ENCODE results near the gene C4orf36.
A peak's percentile ranks its signal among the peaks of the same experiment; 100 is the strongest.

Gene C4orf36

DNA sequence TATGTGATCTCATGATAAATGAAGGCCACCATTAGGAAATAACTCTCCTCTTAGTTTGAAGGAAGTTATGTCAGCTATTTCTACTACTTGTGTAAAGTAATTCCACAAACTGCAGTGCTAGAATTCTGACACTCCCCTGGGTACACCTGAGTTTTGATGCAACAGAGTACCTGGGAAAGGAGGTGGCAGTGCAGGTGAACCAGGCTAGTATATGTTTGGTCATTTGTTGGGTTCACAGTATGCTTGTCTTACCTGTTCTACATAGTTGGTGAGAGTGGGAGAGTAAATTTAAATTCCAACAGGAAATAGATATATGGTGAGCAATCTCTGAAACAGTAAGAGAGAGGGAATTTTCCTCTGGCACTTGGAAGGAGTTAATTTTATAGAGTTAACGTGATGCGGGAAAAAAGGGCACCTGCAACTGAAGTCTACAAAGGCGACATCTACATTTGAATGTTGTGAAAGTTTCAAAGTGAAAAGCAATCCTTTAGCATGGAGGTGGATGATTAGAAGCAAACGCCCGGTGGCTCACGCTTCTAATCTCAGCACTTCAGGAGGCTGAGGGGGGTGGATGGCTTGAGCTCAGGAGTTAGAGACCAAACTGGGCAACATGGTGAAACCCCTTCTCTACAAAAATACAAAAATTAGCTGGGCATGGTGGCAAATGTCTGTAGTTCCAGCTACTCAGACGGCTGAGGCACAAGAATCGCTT lies 34.7 kb downstream of the C4orf36 start:
- no peak for DNase-seq (ENCODE audit: low spot score)

DNA sequence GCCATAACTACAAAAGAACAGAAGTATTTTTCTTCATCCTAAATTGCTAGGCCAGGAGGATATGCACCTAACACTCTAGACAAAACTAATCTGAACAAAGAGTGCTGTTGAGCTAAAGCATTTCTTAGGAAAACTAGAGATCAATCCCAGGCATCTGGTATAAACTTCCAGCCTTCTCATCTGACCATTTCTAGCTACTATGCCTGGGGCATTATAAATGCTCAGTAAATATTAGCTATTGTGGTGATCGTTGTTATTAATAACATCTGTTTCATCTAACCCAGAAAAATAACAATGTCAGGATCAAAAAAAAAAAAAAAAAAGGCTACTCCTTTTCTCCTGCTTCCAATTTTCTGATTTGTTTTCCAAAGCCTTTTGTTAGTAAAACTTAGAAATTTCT lies 35.3 kb downstream of the C4orf36 start:
- no peak for DNase-seq (ENCODE audit: low spot score)

- DNase-seq (ENCODE audit: low spot score), result no peak
Measured at GRCh38 chr4:86855572-86855971, 36.6 kb downstream of the C4orf36 start.

- no peak for DNase-seq (ENCODE audit: low spot score)
Measured at GRCh38 chr4:86853209-86853608, 39.0 kb downstream of the C4orf36 start.

- no peak for DNase-seq (ENCODE audit: low spot score)
Measured at GRCh38 chr4:86848732-86849619, 43.2 kb downstream of the C4orf36 start, which contains the start of gene SLC10A6. Gene SLC10A6, minus strand, starts transcription at chr4:86849384. Its CDS starts 269 bp downstream, at chr4:86849115.

GRCh38 chr4:86848136-86848535 lies 44.1 kb downstream of the C4orf36 start:
- DNase-seq (ENCODE audit: low spot score), result no peak

DNA sequence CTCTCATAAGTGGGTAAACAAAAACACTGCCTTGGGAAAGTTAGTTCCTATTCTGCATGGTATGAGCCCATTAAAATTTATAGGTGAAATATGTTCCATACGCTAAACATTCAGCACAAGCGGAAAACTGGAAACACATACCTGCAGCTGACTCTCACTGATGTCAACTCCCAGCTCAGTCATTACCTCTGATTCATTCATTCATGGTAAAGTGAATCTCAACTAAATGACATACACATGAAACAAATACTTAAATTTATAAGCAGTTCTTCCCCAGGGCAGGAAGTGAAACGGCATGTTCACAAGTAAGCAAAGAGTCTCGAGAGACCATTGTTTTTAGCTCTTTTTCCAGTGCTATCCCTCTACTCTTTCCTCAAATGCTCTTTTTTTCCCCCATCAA lies 44.7 kb downstream of the C4orf36 start:
- no peak for DNase-seq (ENCODE audit: low spot score)

GRCh38 chr4:86846921-86847320 lies 45.3 kb downstream of the C4orf36 start:
- DNase-seq (ENCODE audit: low spot score), result no peak

DNA sequence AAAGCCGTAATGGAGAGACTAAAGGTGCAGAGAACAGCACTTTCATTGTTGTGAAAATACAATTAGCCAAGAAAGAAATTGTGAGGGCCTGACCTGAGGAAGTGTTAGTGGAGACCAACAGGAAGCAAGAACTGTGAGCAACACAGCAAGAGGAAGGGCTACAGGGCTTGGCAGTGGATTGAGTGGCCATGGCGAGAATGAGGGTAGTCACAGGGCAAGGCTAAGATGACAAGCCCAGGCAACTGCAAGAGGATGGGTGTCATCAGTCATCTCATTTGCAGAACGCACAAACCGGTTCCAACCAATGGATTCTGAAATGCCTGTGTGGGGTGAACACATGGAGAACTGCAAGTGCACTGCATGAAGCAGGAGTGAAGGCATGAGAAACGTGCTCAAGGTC lies 46.6 kb downstream of the C4orf36 start:
- no peak for DNase-seq (ENCODE audit: low spot score)

- DNase-seq (ENCODE audit: low spot score), result no peak
Measured at GRCh38 chr4:86841309-86841708, 50.9 kb downstream of the C4orf36 start.

GRCh38 chr4:86840858-86841257 lies 51.4 kb downstream of the C4orf36 start:
- no peak for DNase-seq (ENCODE audit: low spot score)

- no peak for DNase-seq (ENCODE audit: low spot score)
Measured at GRCh38 chr4:86837691-86838503, 54.3 kb downstream of the C4orf36 start.

DNA sequence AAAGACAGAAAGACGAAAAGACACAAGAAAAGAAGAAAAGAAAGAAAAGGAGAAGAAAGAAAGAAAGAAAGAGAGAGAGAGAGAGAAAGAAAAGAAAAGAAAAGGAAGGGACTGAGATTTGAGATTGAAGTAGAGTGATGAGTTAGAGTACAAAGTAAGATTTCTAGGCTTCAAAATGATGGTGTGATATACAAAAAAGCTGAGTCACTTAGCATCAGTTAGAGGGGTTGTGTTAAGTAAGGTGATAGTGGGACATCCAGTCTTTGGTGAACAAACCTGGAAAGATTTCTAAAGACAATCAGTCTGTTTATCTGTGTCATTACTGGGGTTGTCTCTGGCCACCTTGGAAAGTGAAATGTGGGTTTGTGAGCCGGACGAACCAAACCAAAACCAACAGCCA lies 56.5 kb downstream of the C4orf36 start:
- DNase-seq (ENCODE audit: low spot score), result no peak

DNA sequence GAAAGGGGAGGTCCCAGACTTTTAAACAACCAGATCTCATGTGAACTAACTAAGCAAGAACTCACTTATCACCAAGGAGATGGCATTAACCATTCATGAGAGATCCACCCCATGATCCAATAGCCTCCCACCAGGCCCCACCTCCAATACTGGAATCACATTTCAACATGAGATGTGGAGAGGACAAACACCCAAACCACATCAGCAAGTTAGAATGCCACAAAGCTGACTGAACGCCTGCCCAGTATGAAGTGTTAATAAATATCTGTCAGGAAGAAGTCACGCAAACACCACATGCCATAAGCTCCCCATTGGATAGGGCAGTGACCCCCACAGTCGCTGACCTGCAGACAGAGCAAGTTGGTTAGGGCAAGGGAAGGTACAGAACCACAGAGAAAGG lies 57.3 kb downstream of the C4orf36 start:
- no peak for DNase-seq (ENCODE audit: low spot score)

GRCh38 chr4:86833615-86834014 lies 58.6 kb downstream of the C4orf36 start:
- no peak for DNase-seq (ENCODE audit: low spot score)

DNA sequence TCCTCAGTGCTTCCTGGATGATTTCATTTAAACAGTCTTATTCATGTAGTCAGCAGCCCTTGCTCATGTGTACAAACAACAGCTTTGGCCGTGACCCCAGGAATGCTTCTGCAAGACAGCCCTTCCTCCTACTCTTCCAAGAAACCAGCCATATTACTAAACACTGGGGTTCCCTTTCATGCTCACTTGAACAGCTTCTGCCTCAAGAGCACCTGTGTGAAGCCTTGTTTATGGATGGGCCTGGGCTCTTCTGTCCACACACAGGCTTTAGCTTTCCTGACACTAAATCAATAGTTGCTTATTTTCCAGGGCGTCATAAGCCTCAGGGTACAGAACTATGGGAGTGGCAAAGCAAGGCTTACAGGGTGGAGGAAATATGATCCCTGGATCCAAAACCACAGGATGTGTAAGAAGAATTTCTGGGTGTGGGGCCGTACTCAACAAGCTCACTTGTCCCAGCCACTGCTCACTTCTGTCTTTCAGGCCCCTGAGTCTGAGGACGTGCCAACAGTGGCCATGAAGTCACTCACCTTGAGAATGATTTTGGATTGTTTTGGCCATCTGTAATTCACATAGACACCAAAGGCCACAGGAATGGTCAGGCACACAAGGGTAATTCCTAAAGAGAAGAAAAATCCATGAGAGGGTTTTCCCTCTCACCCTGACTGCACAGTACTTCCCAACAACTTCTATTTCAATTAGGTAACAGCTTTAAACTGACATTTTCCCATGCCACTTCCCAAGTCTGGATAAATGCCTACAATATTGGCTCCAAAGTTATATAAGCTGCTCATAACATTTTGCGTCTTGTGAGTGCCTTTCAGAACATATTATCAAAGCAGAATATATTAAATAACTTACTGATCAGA lies 60.7 kb downstream of the C4orf36 start:
- peak; percentile 3 for DNase-seq (ENCODE audit: low spot score)
